ENCODE data around the gene TBCE.
A peak's percentile ranks its signal among the peaks of the same experiment; 100 is the strongest.

Gene TBCE

GRCh38 chr1:235367000-235367908 lies at the start of gene TBCE:
Gene TBCE, plus strand, starts transcription at chr1:235367427. Its CDS starts 12,623 bp downstream, at chr1:235380050.
- peak; percentile 38 to 65 for DNase-seq (ENCODE audit: extremely low read depth in 1 of 2, low read depth in 1 of 2)

- no peak for DNase-seq (ENCODE audit: extremely low read depth in 1 of 2, low read depth in 1 of 2)
These were observed 48.0 kb upstream of the TBCE start for GRCh38 chr1:235319255-235319654.

GRCh38 chr1:235320521-235321179 lies 46.6 kb upstream of the TBCE start:
- no peak for DNase-seq (ENCODE audit: extremely low read depth in 1 of 2, low read depth in 1 of 2)

GRCh38 chr1:235324296-235324695 lies 42.9 kb upstream of the TBCE start:
- no peak for DNase-seq (ENCODE audit: extremely low read depth in 1 of 2, low read depth in 1 of 2)

GRCh38 chr1:235325139-235325538 lies 42.1 kb upstream of the TBCE start:
- no peak for DNase-seq (ENCODE audit: extremely low read depth in 1 of 2, low read depth in 1 of 2)

GRCh38 chr1:235325854-235326253 lies 41.4 kb upstream of the TBCE start:
- DNase-seq (ENCODE audit: extremely low read depth in 1 of 2, low read depth in 1 of 2) = no peak

- DNase-seq (ENCODE audit: extremely low read depth in 1 of 2, low read depth in 1 of 2) = peak in 1 of 2 donors; percentile 34
These were observed 40.3 kb upstream of the TBCE start for GRCh38 chr1:235326719-235327558.

- peak in 1 of 2 donors; percentile 46 for DNase-seq (ENCODE audit: extremely low read depth in 1 of 2, low read depth in 1 of 2)
These were observed 39.5 kb upstream of the TBCE start, which contains the start of gene ARID4B for GRCh38 chr1:235327559-235328270. Gene ARID4B, minus strand, starts transcription at chr1:235328179. Its CDS starts 1,260 bp downstream, at chr1:235326919.

GRCh38 chr1:235328271-235329138 lies 38.7 kb upstream of the TBCE start, which contains the start of gene GGPS1:
Gene GGPS1, plus strand, starts transcription at chr1:235328570. Its CDS starts 6,695 bp downstream, at chr1:235335265.
- DNase-seq (ENCODE audit: extremely low read depth in 1 of 2, low read depth in 1 of 2) = peak; percentile 95 to 99

GRCh38 chr1:235329139-235329902 lies 37.9 kb upstream of the TBCE start:
- peak in 1 of 2 donors; percentile 27 for DNase-seq (ENCODE audit: extremely low read depth in 1 of 2, low read depth in 1 of 2)

- no peak for DNase-seq (ENCODE audit: extremely low read depth in 1 of 2, low read depth in 1 of 2)
These were observed 36.3 kb upstream of the TBCE start for GRCh38 chr1:235330918-235331285.

- no peak for DNase-seq (ENCODE audit: extremely low read depth in 1 of 2, low read depth in 1 of 2)
These were observed 35.8 kb upstream of the TBCE start for GRCh38 chr1:235331401-235331800.

GRCh38 chr1:235336903-235337302 lies 30.3 kb upstream of the TBCE start:
- no peak for DNase-seq (ENCODE audit: extremely low read depth in 1 of 2, low read depth in 1 of 2)

GRCh38 chr1:235339746-235340145 lies 27.5 kb upstream of the TBCE start:
- DNase-seq (ENCODE audit: extremely low read depth in 1 of 2, low read depth in 1 of 2) = no peak

GRCh38 chr1:235341334-235341733 lies 25.9 kb upstream of the TBCE start:
- DNase-seq (ENCODE audit: extremely low read depth in 1 of 2, low read depth in 1 of 2) = no peak

- DNase-seq (ENCODE audit: extremely low read depth in 1 of 2, low read depth in 1 of 2) = no peak
These were observed 25.2 kb upstream of the TBCE start for GRCh38 chr1:235342039-235342438.

- no peak for DNase-seq (ENCODE audit: extremely low read depth in 1 of 2, low read depth in 1 of 2)
These were observed 24.8 kb upstream of the TBCE start for GRCh38 chr1:235342471-235342870.

GRCh38 chr1:235343726-235344125 lies 23.5 kb upstream of the TBCE start:
- no peak for DNase-seq (ENCODE audit: extremely low read depth in 1 of 2, low read depth in 1 of 2)

- DNase-seq (ENCODE audit: extremely low read depth in 1 of 2, low read depth in 1 of 2) = no peak
These were observed 15.8 kb upstream of the TBCE start for GRCh38 chr1:235351441-235351840.
